ENCODE measurements around the gene PCDHGC3.

DNA sequence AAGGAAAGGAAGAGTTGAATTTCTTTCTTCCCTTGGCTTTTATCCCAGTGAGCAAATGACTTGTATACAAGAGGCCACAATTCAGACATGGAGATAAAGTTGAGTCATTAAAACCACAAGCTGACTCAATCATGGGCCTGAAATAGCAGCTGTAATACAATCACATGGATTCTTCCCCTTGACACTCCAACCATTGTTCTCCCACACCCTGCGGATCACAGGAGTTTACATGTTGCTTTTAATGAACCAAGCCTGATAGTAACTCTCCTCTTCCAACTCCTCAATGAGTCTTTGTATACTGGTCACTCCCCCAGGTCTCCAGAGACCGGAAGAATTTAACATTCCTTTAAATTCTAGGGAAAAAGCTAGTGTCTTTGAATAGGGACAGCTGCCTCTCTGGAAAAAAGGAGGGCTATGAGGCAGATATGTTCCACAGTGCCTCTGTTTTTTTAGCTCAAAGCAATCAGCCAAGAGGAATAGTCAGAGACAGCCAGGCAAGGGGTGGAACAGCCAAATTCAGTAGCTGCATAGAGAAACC lies 45.5 kb downstream of the PCDHGC3 start:
- TF ChIP-seq POLR2AphosphoS5 (IDR thresholded peaks at IDR 0.05; ENCODE audit: low read depth) (no peak), JUNB (IDR thresholded peaks at IDR 0.05; ENCODE audit: unreplicated experiment) (no peak), EZH2phosphoT487 (IDR thresholded peaks at IDR 0.05; ENCODE audit: unreplicated experiment) (no peak), EZH2 (IDR thresholded peaks at IDR 0.05; ENCODE audit: low read depth, unreplicated experiment) (no peak)
- TF ChIP-seq, protein P1, sequence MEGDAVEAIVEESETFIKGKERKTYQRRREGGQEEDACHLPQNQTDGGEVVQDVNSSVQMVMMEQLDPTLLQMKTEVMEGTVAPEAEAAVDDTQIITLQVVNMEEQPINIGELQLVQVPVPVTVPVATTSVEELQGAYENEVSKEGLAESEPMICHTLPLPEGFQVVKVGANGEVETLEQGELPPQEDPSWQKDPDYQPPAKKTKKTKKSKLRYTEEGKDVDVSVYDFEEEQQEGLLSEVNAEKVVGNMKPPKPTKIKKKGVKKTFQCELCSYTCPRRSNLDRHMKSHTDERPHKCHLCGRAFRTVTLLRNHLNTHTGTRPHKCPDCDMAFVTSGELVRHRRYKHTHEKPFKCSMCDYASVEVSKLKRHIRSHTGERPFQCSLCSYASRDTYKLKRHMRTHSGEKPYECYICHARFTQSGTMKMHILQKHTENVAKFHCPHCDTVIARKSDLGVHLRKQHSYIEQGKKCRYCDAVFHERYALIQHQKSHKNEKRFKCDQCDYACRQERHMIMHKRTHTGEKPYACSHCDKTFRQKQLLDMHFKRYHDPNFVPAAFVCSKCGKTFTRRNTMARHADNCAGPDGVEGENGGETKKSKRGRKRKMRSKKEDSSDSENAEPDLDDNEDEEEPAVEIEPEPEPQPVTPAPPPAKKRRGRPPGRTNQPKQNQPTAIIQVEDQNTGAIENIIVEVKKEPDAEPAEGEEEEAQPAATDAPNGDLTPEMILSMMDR (conservative IDR thresholded peaks at IDR 0.05; ENCODE audit: low read depth in 2 of 2) = no peak
- TF ChIP-seq, protein P2, sequence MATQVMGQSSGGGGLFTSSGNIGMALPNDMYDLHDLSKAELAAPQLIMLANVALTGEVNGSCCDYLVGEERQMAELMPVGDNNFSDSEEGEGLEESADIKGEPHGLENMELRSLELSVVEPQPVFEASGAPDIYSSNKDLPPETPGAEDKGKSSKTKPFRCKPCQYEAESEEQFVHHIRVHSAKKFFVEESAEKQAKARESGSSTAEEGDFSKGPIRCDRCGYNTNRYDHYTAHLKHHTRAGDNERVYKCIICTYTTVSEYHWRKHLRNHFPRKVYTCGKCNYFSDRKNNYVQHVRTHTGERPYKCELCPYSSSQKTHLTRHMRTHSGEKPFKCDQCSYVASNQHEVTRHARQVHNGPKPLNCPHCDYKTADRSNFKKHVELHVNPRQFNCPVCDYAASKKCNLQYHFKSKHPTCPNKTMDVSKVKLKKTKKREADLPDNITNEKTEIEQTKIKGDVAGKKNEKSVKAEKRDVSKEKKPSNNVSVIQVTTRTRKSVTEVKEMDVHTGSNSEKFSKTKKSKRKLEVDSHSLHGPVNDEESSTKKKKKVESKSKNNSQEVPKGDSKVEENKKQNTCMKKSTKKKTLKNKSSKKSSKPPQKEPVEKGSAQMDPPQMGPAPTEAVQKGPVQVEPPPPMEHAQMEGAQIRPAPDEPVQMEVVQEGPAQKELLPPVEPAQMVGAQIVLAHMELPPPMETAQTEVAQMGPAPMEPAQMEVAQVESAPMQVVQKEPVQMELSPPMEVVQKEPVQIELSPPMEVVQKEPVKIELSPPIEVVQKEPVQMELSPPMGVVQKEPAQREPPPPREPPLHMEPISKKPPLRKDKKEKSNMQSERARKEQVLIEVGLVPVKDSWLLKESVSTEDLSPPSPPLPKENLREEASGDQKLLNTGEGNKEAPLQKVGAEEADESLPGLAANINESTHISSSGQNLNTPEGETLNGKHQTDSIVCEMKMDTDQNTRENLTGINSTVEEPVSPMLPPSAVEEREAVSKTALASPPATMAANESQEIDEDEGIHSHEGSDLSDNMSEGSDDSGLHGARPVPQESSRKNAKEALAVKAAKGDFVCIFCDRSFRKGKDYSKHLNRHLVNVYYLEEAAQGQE (IDR thresholded peaks at IDR 0.05; ENCODE audit: unreplicated experiment) = no peak
